Ectodermal cell (in vitro differentiated cells): ENCODE results near the gene ZNF575. TPM values are rescaled to one million over a fixed set of nuclear protein-coding genes. Genes with fewer than 3 reads are reported as not detected.

Experiments
- H3K27ac ChIP-seq: 2 replicates; pipeline ENCODE4 v1.7.0; 2013; ENCODE audit warnings: mild to moderate bottlenecking, low read depth, low read length; ENCODE audit not compliant: insufficient read depth, poor library complexity, severe bottlenecking
- H3K27me3 ChIP-seq: 2 replicates; pipeline ENCODE4 v1.7.0; 2013; ENCODE audit warnings: mild to moderate bottlenecking, low read length; ENCODE audit not compliant: insufficient read depth, control insufficient read depth, poor library complexity, severe bottlenecking
- H3K36me3 ChIP-seq: one replicate; pipeline ENCODE4 v1.7.0; 2013; ENCODE audit warnings: low read length; ENCODE audit not compliant: control insufficient read depth, insufficient read depth
- H3K4me1 ChIP-seq: one replicate; pipeline ENCODE4 v1.7.0; 2013; ENCODE audit warnings: low read length; ENCODE audit not compliant: control insufficient read depth, insufficient read depth
- H3K4me3 ChIP-seq: 2 replicates; pipeline ENCODE4 v1.7.0; 2013; ENCODE audit warnings: low read depth, low read length, control low read depth; ENCODE audit not compliant: insufficient read depth
- H3K9me3 ChIP-seq: 2 replicates; pipeline ENCODE4 v1.7.0; 2013; ENCODE audit warnings: mild to moderate bottlenecking, low read length, moderate library complexity; ENCODE audit not compliant: control insufficient read depth
- WGBS, 2 experiments: methylation state at CpG; one replicate each; pipeline ENCODE4 v1.1.7; 2013; ENCODE audit warnings: missing lambda C conversion rate in 2 of 2; 5-methylcytosine and 5-hydroxymethylcytosine counted together
- polyA plus RNA-seq, 4 experiments: library from polyadenylated mRNA; stranded (reverse); fragments of 50-300 nt; gene quantifications; one replicate each; pipeline ENCODE4 v1.2.3, GENCODE V29; 2013

The ZNF575 gene
- 0.56 TPM for polyA plus RNA-seq (2013, experiment 1 of 4)
- 0.48 TPM for polyA plus RNA-seq (2013, experiment 2 of 4)
- polyA plus RNA-seq (2013, experiment 3 of 4), result 0.75 TPM
- polyA plus RNA-seq (2013, experiment 4 of 4), result 0.61 TPM

DNA sequence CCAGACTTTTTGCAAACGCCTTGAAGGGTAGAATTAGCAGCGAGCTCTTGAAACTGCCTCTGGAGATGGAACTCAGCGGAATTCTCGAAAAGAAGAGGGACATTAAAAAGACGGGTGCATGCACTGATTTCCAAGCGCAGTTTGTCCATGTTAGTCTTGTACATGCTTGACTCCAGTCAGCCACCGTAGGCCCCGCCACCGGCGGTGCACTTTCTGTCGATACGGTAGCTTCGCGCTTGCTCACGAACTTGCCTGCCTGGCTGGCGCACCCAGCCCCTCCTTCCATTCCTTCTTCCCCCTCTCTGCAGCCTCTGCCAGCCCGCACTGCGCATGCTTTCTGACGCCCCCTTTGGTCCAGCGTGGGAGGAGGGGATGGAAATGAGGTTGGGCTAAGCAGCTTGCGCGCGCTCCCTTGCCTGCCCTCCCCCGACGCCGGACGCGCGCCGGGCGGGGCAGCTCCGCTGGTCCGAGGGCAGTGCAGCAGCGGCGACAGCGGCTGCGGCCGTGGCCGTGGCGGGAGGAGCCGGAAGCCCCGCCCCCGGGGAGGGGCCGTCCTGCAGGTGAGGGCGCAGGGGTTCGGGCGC, at the start of gene ZNF575:
ZNF575 (plus strand) TSS at position 227 of the 584 bp plus-strand sequence. CDS start 1,235 bp downstream, outside the sequence.
- Histone ChIP-seq H3K36me3 (peaks cover under 1% of the 10 kb centered on the region), H3K27ac (peak within 1 kb of the TSS; percentile 86), H3K4me1 (peaks cover 10% of the 10 kb centered on the region), H3K27me3 (no peaks in the 10 kb centered on the region), H3K4me3 (peak within 1 kb of the TSS; percentile 33), H3K9me3 (no peaks in the 10 kb centered on the region)
- WGBS, 2 experiments, result 1% methylated on average over 47 of the region's 47 CpGs

GRCh38 chr19:43483281-43483680, 49.7 kb upstream of the ZNF575 start:
- Histone ChIP-seq H3K36me3 (no peaks in the 10 kb centered on the region), H3K9me3 (no peaks in the 10 kb centered on the region), H3K4me3 (no peak overlapping the region), H3K4me1 (no peaks in the 10 kb centered on the region), H3K27me3 (no peaks in the 10 kb centered on the region), H3K27ac (no peak overlapping the region)
- WGBS, 2 experiments, result 93 to 95% methylated on average over 5 to 6 of the region's 6 CpGs

GRCh38 chr19:43485951-43486350, 47.0 kb upstream of the ZNF575 start:
- Histone ChIP-seq H3K27ac (no peak overlapping the region), H3K9me3 (no peaks in the 10 kb centered on the region), H3K27me3 (no peaks in the 10 kb centered on the region), H3K4me3 (no peak overlapping the region), H3K4me1 (no peaks in the 10 kb centered on the region), H3K36me3 (no peaks in the 10 kb centered on the region)
- 91 to 92% methylated on average over 6 of the region's 6 CpGs for WGBS, 2 experiments

GRCh38 chr19:43486412-43486811, 46.6 kb upstream of the ZNF575 start:
- 89 to 93% methylated on average over 7 of the region's 7 CpGs for WGBS, 2 experiments
- H3K36me3 ChIP-seq, result no peaks in the 10 kb centered on the region
- no peaks in the 10 kb centered on the region for H3K9me3 ChIP-seq
- no peaks in the 10 kb centered on the region for H3K27me3 ChIP-seq
- H3K4me1 ChIP-seq, result no peaks in the 10 kb centered on the region
- H3K4me3 ChIP-seq, result no peak overlapping the region
- H3K27ac ChIP-seq, result no peak overlapping the region

DNA sequence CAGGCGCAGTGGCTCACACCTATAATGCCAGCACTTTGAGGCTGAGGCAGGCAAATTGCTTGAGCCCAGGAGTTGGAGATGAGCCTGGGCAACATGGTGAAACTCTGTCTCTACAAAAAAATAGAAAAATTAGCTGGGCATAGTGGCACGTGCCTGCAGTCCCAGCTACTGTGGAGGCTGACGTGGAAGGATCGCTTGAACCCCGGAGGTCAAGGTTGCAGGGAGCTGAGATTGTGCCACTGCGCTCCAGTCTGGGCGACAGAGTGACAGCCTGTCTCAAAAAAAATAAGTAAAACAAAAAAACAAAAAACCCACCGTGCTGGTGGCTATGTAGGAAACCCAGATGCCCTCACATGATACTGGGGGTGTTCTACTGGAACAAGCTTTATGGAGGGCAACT, 44.8 kb upstream of the ZNF575 start:
- WGBS, 2 experiments, result 83 to 84% methylated on average over 8 of the region's 8 CpGs
- no peaks in the 10 kb centered on the region for H3K4me1 ChIP-seq
- no peaks in the 10 kb centered on the region for H3K27me3 ChIP-seq
- H3K36me3 ChIP-seq, result no peaks in the 10 kb centered on the region
- no peak overlapping the region for H3K4me3 ChIP-seq
- no peak overlapping the region for H3K27ac ChIP-seq
- no peaks in the 10 kb centered on the region for H3K9me3 ChIP-seq

DNA sequence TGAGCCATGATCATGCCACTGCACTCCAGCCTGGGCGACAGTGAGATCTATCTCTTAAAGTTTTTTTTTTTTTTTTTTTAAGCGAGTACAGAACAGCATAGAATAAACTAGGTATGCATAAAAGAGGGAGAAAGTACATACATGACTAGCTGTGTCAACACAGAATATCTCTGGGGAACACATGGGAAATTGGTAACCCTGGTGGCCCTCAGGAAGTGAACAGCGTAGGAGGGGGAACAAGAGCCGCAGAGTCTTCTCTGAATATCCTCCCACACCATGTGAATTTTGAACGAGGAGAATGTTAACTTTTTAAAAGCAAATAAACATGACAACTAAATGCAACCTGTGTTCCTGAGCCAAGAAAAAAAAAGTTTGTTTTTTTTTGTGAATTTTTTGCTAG, 43.7 kb upstream of the ZNF575 start:
- no peak overlapping the region for H3K4me3 ChIP-seq
- H3K36me3 ChIP-seq, result no peaks in the 10 kb centered on the region
- H3K27me3 ChIP-seq, result no peaks in the 10 kb centered on the region
- no peaks in the 10 kb centered on the region for H3K4me1 ChIP-seq
- H3K9me3 ChIP-seq, result no peaks in the 10 kb centered on the region
- 94 to 97% methylated on average over 4 to 5 of the region's 5 CpGs for WGBS, 2 experiments
- no peak overlapping the region for H3K27ac ChIP-seq

DNA sequence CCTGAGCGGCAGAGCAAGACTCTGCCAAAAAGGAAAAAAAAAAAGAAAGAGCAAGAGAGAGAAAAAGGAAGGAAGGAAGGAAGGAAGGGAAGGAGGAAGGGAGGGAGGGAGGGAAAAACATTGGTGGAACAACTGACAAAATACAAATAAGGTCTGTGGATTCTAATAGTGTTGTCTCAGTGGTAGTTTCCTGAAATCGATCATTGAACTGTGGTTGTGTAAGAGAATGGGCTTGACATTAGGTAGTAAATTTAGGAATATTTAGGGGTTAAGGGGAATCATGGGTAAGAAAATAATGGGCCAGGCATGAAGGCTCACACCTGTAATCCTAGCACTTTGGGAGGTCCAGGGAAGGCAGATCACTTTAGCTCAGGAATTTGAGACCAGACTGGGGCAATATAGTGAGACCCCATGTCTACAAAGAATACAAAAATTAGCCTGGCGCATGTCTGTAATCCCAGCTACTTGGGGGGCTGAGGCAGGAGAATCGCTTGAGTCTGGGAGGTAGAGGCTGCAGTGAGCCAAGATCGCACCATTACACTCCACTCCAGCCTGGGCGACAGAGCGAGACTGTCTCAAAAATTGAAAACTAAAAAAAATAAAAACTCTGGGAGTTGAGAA, 42.9 kb upstream of the ZNF575 start:
- H3K4me1 ChIP-seq, result no peaks in the 10 kb centered on the region
- H3K9me3 ChIP-seq, result no peaks in the 10 kb centered on the region
- H3K4me3 ChIP-seq, result no peak overlapping the region
- H3K27me3 ChIP-seq, result no peaks in the 10 kb centered on the region
- no peaks in the 10 kb centered on the region for H3K36me3 ChIP-seq
- 94 to 96% methylated on average over 7 of the region's 7 CpGs for WGBS, 2 experiments
- H3K27ac ChIP-seq, result no peak overlapping the region

- Histone ChIP-seq H3K27ac (no peak overlapping the region), H3K4me1 (no peaks in the 10 kb centered on the region), H3K4me3 (no peak overlapping the region), H3K27me3 (no peaks in the 10 kb centered on the region), H3K36me3 (no peaks in the 10 kb centered on the region), H3K9me3 (no peaks in the 10 kb centered on the region)
- 76 to 77% methylated on average over 5 of the region's 5 CpGs for WGBS, 2 experiments
These were observed 42.2 kb upstream of the ZNF575 start for GRCh38 chr19:43490759-43491158.

GRCh38 chr19:43495082-43495481, 37.9 kb upstream of the ZNF575 start:
- Histone ChIP-seq H3K4me3 (no peak overlapping the region), H3K27me3 (no peaks in the 10 kb centered on the region), H3K36me3 (no peaks in the 10 kb centered on the region), H3K4me1 (no peaks in the 10 kb centered on the region), H3K9me3 (no peaks in the 10 kb centered on the region), H3K27ac (no peak overlapping the region)
- 86 to 87% methylated on average over 8 of the region's 8 CpGs for WGBS, 2 experiments

- Histone ChIP-seq H3K27me3 (no peaks in the 10 kb centered on the region), H3K27ac (no peak overlapping the region), H3K36me3 (peaks cover 5% of the 10 kb centered on the region), H3K9me3 (no peaks in the 10 kb centered on the region), H3K4me3 (no peak overlapping the region), H3K4me1 (no peaks in the 10 kb centered on the region)
- 92 to 94% methylated on average over 7 of the region's 7 CpGs for WGBS, 2 experiments
These were observed 36.0 kb upstream of the ZNF575 start for GRCh38 chr19:43496960-43497359.
